Cerebellar cortex (tissue), 1 donor: ENCODE data around the gene PARD6G.

Source experiments
- DNase-seq: peaks from one replicate; pipeline ENCODE4 v3.0.0-alpha.2; 2015; ENCODE audit warnings: low spot score

Gene PARD6G

GRCh38 chr18:80189531-80189865, 57.8 kb downstream of the PARD6G start:
- DNase-seq: no peak

GRCh38 chr18:80188643-80189530, 58.4 kb downstream of the PARD6G start:
- DNase-seq: no peak

- DNase-seq: no peak
Measured at GRCh38 chr18:80187956-80188642, 59.2 kb downstream of the PARD6G start.

GRCh38 chr18:80185545-80185944, 61.8 kb downstream of the PARD6G start:
- no peak for DNase-seq

GRCh38 chr18:80184243-80184772, 63.0 kb downstream of the PARD6G start:
- DNase-seq: no peak

- DNase-seq: no peak
Measured at GRCh38 chr18:80183273-80184050, 63.9 kb downstream of the PARD6G start.

GRCh38 chr18:80182855-80183254, 64.5 kb downstream of the PARD6G start:
- no peak for DNase-seq

GRCh38 chr18:80181642-80182461, 65.5 kb downstream of the PARD6G start:
- no peak for DNase-seq

- no peak for DNase-seq
Measured at GRCh38 chr18:80180778-80181564, 66.3 kb downstream of the PARD6G start.

- no peak for DNase-seq
Measured at GRCh38 chr18:80179857-80180558, 67.3 kb downstream of the PARD6G start.

GRCh38 chr18:80178935-80179818, 68.1 kb downstream of the PARD6G start:
- DNase-seq: no peak

- DNase-seq: no peak
Measured at GRCh38 chr18:80177128-80177527, 70.2 kb downstream of the PARD6G start.

GRCh38 chr18:80176334-80177073, 70.8 kb downstream of the PARD6G start:
- no peak for DNase-seq

- DNase-seq: no peak
Measured at GRCh38 chr18:80175451-80176204, 71.7 kb downstream of the PARD6G start.

GRCh38 chr18:80173060-80173459, 74.3 kb downstream of the PARD6G start:
- no peak for DNase-seq

GRCh38 chr18:80172056-80172455, 75.3 kb downstream of the PARD6G start:
- no peak for DNase-seq

GRCh38 chr18:80171054-80171872, 76.1 kb downstream of the PARD6G start:
- no peak for DNase-seq
